Measurements from ENCODE around the gene TSFM. TPM values are rescaled to one million over a fixed set of nuclear protein-coding genes. Genes with fewer than 3 reads are reported as not detected.

The TSFM gene
- total RNA-seq, 4 donors from 2014 or later: 9.4 to 21.2 (median 13.7) TPM

DNA sequence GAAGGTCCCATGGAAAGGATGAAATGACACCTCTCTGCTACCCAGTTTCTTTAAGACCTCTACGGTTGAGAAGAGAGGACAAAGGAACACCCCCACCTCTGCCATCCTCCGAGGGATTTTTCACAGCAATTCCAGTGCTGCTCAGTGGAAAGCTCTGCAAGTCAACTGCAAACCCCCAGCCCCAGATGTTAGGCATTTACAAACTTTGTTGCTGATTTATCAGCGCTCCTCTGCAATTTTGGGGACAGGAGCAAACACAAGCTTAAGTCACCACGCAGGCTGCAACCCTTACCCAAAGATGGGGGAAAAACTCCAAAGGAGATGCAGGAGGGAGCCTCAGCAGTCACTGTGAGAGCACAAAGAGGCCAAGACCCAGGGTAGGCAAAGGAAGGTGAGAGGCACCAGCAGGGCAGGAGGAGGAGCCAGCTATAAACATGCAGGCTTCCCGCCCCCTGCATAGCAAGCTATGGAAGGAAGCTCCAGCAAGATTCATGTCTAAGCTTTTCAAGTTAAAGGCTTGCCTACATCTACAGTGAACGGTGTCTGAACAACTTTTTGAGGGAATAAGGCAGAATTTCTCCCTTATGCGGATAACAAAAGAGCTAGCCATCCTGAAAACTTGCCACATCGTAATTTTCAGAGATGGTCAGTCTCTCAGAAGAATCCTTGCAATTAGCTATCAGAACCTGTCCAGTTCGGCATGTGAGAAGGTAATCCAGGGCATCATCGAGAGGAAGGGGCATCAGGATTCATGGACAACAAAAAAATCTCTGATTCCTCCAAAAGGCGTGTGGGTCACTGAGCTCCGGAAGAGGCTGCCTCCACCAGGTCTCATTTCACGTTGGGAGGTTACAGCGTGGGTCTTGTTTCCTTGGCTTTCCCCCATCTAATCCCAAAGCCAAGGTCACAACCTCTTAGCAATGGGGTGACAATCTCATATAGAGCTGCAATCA lies 60.0 kb downstream of the TSFM start:
- Histone ChIP-seq H3K4me1 (peaks cover 21 to 72% (median 45%) of the 10 kb centered on the region in 4 donors), H3K27ac (peak overlapping the region in 3 of 4 donors; percentile 2 to 100 (median 19)), H3K36me3 (peaks cover 0 to 3% (median 0%) of the 10 kb centered on the region in 3 donors), H3K9me3 (no peaks in the 10 kb centered on the region), H3K27me3 (no peaks in the 10 kb centered on the region), H3K4me3 (peak overlapping the region in 3 of 4 donors; percentile 29 to 99 (median 98))
- TF ChIP-seq, protein P1, sequence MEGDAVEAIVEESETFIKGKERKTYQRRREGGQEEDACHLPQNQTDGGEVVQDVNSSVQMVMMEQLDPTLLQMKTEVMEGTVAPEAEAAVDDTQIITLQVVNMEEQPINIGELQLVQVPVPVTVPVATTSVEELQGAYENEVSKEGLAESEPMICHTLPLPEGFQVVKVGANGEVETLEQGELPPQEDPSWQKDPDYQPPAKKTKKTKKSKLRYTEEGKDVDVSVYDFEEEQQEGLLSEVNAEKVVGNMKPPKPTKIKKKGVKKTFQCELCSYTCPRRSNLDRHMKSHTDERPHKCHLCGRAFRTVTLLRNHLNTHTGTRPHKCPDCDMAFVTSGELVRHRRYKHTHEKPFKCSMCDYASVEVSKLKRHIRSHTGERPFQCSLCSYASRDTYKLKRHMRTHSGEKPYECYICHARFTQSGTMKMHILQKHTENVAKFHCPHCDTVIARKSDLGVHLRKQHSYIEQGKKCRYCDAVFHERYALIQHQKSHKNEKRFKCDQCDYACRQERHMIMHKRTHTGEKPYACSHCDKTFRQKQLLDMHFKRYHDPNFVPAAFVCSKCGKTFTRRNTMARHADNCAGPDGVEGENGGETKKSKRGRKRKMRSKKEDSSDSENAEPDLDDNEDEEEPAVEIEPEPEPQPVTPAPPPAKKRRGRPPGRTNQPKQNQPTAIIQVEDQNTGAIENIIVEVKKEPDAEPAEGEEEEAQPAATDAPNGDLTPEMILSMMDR (IDR thresholded peaks at IDR 0.05): no peak
- TF ChIP-seq POLR2A (IDR thresholded peaks at IDR 0.05): no peak
- no peak for DNase-seq

DNA sequence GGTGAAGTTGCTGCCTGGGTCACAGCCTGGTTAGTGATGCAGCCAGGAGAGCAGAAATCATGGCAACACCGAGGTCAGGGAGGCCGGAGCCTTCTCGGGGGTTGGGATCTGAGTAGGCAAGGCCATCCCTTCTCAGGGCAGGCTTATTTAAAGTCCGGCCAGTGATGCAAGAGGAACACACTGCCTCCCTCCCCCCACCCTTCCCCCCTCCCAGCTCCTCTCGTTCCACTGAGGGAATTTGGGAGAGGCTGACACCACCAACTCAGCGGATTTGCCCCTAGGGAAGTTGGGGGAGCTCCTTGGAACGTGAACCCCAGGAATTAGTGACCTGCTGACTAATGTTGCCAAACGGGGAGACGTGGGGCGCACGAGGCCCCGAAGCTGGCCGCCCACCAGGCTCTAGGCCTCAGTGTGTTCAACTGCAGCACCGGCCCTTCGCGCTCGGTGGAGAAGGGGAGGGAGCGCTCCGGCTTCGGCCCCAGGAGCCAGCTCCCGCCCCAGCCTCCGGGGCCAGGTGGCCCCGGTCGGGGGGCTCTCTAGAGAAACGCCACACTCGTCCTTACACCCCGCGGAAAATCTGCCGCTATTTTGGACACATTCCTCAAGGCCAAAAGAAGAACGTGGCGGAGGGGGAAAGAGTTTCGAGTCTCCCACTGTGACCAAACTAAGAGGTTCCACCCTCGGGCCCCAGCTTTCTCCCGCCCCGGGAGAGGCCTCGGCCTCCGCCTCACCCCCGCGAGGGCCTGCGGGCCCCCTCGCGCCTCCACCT lies 62.3 kb downstream of the TSFM start:
- Histone ChIP-seq H3K4me1 (peaks cover 18 to 50% (median 29%) of the 10 kb centered on the region in 4 donors), H3K4me3 (peak overlapping the region; percentile 88 to 99 (median 98)), H3K27me3 (no peaks in the 10 kb centered on the region), H3K9me3 (no peaks in the 10 kb centered on the region), H3K36me3 (no peaks in the 10 kb centered on the region), H3K27ac (peak overlapping the region; percentile 97 to 100 (median 100))
- peak in 2 of 3 donors; percentile 57 to 74 for DNase-seq
- peak in 1 of 2 donors; percentile 27 for TF ChIP-seq POLR2A (IDR thresholded peaks at IDR 0.05)
- TF ChIP-seq, protein P1 (IDR thresholded peaks at IDR 0.05): no peak

DNA sequence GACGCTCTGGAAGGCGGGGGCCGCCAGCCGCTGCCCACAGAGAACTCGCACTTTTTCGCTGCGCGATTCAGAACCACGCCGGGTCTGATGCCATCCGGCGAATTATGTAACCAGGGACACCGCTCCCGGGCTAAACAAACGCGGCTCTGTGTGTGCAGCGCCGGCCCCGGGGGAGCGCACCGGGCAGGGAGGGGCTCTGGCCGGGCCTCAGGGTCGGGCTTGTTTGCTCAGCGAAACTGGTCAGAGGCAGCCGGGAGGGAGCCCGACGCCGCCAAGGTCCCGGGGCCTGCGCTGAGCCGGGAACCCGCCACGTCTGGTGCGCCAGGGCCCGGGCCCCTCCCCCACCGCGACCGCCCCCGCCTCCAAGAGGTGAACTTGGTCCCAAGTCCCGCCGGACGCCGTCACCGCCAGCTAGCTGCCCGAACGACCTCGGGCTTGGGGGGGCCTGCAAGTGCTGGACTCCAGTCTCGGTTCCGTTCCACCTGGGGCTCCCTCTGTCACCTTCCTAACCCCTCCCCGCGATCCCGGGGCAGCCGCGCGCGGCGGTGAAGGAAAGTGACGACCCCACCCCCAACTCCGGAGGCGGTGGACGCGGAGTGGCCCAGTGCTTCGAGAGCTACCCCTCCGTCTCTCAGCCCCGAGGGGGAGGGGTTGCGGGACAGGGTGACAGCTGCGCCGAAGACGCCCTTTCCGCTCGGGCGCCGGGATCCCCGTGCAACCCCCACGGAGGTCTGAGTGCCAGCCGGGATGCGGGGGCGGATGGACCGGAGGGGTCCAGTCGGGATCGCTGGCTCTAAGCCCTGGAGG lies 63.1 kb downstream of the TSFM start:
- peak; percentile 32 to 48 for TF ChIP-seq POLR2A (IDR thresholded peaks at IDR 0.05)
- TF ChIP-seq, protein P1 (IDR thresholded peaks at IDR 0.05): no peak
- Histone ChIP-seq H3K27me3 (no peaks in the 10 kb centered on the region), H3K36me3 (no peaks in the 10 kb centered on the region), H3K4me3 (peak overlapping the region; percentile 88 to 99 (median 98)), H3K27ac (peak overlapping the region; percentile 97 to 100 (median 100)), H3K4me1 (peaks cover 16 to 43% (median 25%) of the 10 kb centered on the region in 4 donors), H3K9me3 (no peaks in the 10 kb centered on the region)
- DNase-seq: peak; percentile 65 to 83 (median 82)

DNA sequence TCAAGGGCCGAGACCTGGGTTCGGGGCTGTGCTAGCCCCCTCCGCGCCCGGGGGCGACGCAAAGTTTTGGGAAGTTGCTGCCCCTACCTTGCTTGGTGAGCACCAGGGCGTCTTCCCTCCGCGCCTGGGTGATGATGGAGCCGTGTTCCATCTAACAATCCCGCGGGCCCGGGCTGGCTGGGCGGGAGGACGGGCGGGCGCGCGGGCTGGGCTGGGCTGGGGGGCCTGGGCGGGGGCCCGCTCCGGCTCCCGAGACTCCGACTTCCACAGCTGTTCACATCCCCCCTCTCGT lies 63.6 kb downstream of the TSFM start:
- peaks cover 11 to 41% (median 22%) of the 10 kb centered on the region in 4 donors for H3K4me1 ChIP-seq
- H3K9me3 ChIP-seq: no peaks in the 10 kb centered on the region
- H3K27me3 ChIP-seq: no peaks in the 10 kb centered on the region
- peak overlapping the region; percentile 88 to 99 (median 98) for H3K4me3 ChIP-seq
- H3K36me3 ChIP-seq: no peaks in the 10 kb centered on the region
- no peak for DNase-seq
- peak overlapping the region; percentile 97 to 100 (median 100) for H3K27ac ChIP-seq
- TF ChIP-seq POLR2A (IDR thresholded peaks at IDR 0.05): no peak
- TF ChIP-seq, protein P1 (IDR thresholded peaks at IDR 0.05): no peak
